ENCODE measurements around the gene FBXW11. TPM values are rescaled to one million over a fixed set of nuclear protein-coding genes. Genes with fewer than 3 reads are reported as not detected.

The FBXW11 gene
- total and polyA plus RNA-seq, 12 donors: 5.3 to 108 (median 76.6) TPM

- ATAC-seq: no peak
These were observed 17.2 kb downstream of the FBXW11 start for GRCh38 chr5:171989276-171989675.

GRCh38 chr5:171986772-171987171 is 19.7 kb downstream of the FBXW11 start:
- Histone ChIP-seq H3K4me3 (no peak overlapping the region), H3K9me3 (peaks cover 0 to 1% (median 0%) of the 10 kb centered on the region in 11 donors), H3K27me3 (no peaks in the 10 kb centered on the region), H3K27ac (no peak overlapping the region), H3K4me1 (peaks cover 0 to 57% (median 22%) of the 10 kb centered on the region in 9 donors), H3K36me3 (peaks cover 0 to 23% (median 0%) of the 10 kb centered on the region in 9 donors)
- DNase-seq (no peak), ATAC-seq (no peak)
- intact Hi-C loops (cut with DNase I): loop anchor here in 1 of 10 donors (5.0 kb wide), 1 partner anchor 54 kb away; no protein-coding TSS in a partner anchor
- WGBS, 2 donors: 87 to 89% methylated on average over 4 of the region's 4 CpGs
- TF ChIP-seq CTCF (IDR thresholded peaks at IDR 0.05): no peak

More at GRCh38 chr5:171989276-171989675, 17.2 kb downstream of the FBXW11 start:
- Histone ChIP-seq H3K36me3 (peaks cover 0 to 33% (median 0%) of the 10 kb centered on the region in 9 donors), H3K4me3 (no peak overlapping the region), H3K4me1 (peaks cover 0 to 44% (median 14%) of the 10 kb centered on the region in 9 donors), H3K9me3 (no peaks in the 10 kb centered on the region), H3K27me3 (no peaks in the 10 kb centered on the region), H3K27ac (no peak overlapping the region)
- no peak for TF ChIP-seq CTCF (IDR thresholded peaks at IDR 0.05)
- WGBS, 2 donors: 80 to 83% methylated on average over 5 of the region's 5 CpGs
- DNase-seq: no peak
- intact Hi-C loops (cut with DNase I): loop anchor here in 1 of 10 donors (5.0 kb wide), 1 partner anchor 57 kb away; no protein-coding TSS in a partner anchor

- H3K36me3 ChIP-seq: peaks cover 0 to 15% (median 0%) of the 10 kb centered on the region in 9 donors
- peaks cover 0 to 46% (median 22%) of the 10 kb centered on the region in 9 donors for H3K4me1 ChIP-seq
- H3K27me3 ChIP-seq: no peaks in the 10 kb centered on the region
- no peak overlapping the region for H3K4me3 ChIP-seq
- no peak for ATAC-seq
- DNase-seq: no peak
- peaks cover 0 to 20% (median 7%) of the 10 kb centered on the region in 11 donors for H3K9me3 ChIP-seq
- TF ChIP-seq CTCF (IDR thresholded peaks at IDR 0.05): no peak
- intact Hi-C loops (cut with DNase I): loop anchor here in 1 of 10 donors (5.0 kb wide), 1 partner anchor 53 kb away; no protein-coding TSS in a partner anchor
- WGBS, 2 donors: 89 to 91% methylated on average over 6 of the region's 6 CpGs
- no peak overlapping the region for H3K27ac ChIP-seq
These were observed 21.6 kb downstream of the FBXW11 start for GRCh38 chr5:171984748-171985419.

- no peak for ATAC-seq
- Histone ChIP-seq H3K27me3 (no peaks in the 10 kb centered on the region), H3K27ac (no peak overlapping the region), H3K36me3 (peaks cover 0 to 10% (median 0%) of the 10 kb centered on the region in 9 donors), H3K9me3 (peaks cover 0 to 32% (median 18%) of the 10 kb centered on the region in 11 donors), H3K4me3 (no peak overlapping the region), H3K4me1 (peaks cover 0 to 32% (median 17%) of the 10 kb centered on the region in 9 donors)
- no peak for DNase-seq
- no peak for TF ChIP-seq CTCF (IDR thresholded peaks at IDR 0.05)
- 97 to 98% methylated on average over 2 of the region's 2 CpGs for WGBS, 2 donors
- intact Hi-C loops (cut with DNase I): no loop called here
These were observed 24.6 kb downstream of the FBXW11 start for GRCh38 chr5:171981847-171982246.

All from heart right ventricle (tissue), 16 donors.